Karpas-422 (cell line): ENCODE data around the gene FGD4. TPM values are rescaled to one million over a fixed set of nuclear protein-coding genes. Genes with fewer than 3 reads are reported as not detected.

Source experiments
- DNase-seq: peaks from one replicate; pipeline ENCODE4 v3.0.0-alpha.2; 2015
- H2AFZ ChIP-seq: fragments of 200-600 bp; sonication (generic); 2 replicates; pipeline ENCODE4 v1.6.1; 2014; ENCODE audit warnings: antibody characterized with exemption, low read length, mixed read lengths
- H3K27ac ChIP-seq: fragments of 200-600 bp; sonication (generic); 2 replicates; pipeline ENCODE4 v1.5.1; 2014; ENCODE audit warnings: mild to moderate bottlenecking, low read length, moderate library complexity
- H3K27me3 ChIP-seq: fragments of 200-600 bp; sonication (generic); 2 replicates; pipeline ENCODE4 v1.6.1; 2014; ENCODE audit warnings: low read length, mixed read lengths
- H3K36me3 ChIP-seq: fragments of 200-600 bp; sonication (generic); 2 replicates; pipeline ENCODE4 v1.6.1; 2014; ENCODE audit warnings: low read length, mixed read lengths; ENCODE audit not compliant: insufficient read depth
- H3K4me1 ChIP-seq: fragments of 200-600 bp; sonication (generic); 2 replicates; pipeline ENCODE4 v1.6.1; 2014; ENCODE audit warnings: mild to moderate bottlenecking, low read length, mixed read lengths
- H3K4me2 ChIP-seq: fragments of 200-600 bp; sonication (generic); 2 replicates; pipeline ENCODE4 v1.6.1; 2014; ENCODE audit warnings: low read length, low read depth, mild to moderate bottlenecking; ENCODE audit not compliant: poor library complexity, severe bottlenecking
- H3K4me3 ChIP-seq: fragments of 200-600 bp; sonication (generic); 2 replicates; pipeline ENCODE4 v1.5.1; 2014; ENCODE audit warnings: mild to moderate bottlenecking, antibody characterized with exemption, low read length, mixed read lengths
- H3K79me2 ChIP-seq: fragments of 200-600 bp; sonication (generic); 2 replicates; pipeline ENCODE4 v1.6.1; 2014; ENCODE audit warnings: mild to moderate bottlenecking, low read length, mixed read lengths
- H3K9ac ChIP-seq: fragments of 200-600 bp; sonication (generic); 2 replicates; pipeline ENCODE4 v1.6.0; 2014; ENCODE audit warnings: low read length
- H3K9me2 ChIP-seq: fragments of 200-600 bp; sonication (generic), shearing (Covaris generic); replicated peaks from 2 replicates; pipeline ENCODE4 v1.6.0; 2014; ENCODE audit warnings: mild to moderate bottlenecking, low read length, moderate library complexity; ENCODE audit not compliant: insufficient read depth
- H3K9me3 ChIP-seq: fragments of 300-700, 200-600 bp; sonication (generic); 2 replicates; pipeline ENCODE4 v1.6.1; 2014; ENCODE audit warnings: low read length, mixed read lengths
- H4K20me1 ChIP-seq: fragments of 200-600 bp; sonication (generic); 2 replicates; pipeline ENCODE4 v1.6.1; 2014; ENCODE audit warnings: mild to moderate bottlenecking, antibody characterized with exemption, low read length, low read depth; ENCODE audit not compliant: insufficient read depth
- total RNA-seq: library from RNA; depleted of rRNA; stranded (reverse); fragments of >200 nt; shearing (Covaris generic); gene quantifications from 2 replicates; pipeline ENCODE4 v1.2.3, GENCODE V29; 2014; ENCODE audit warnings: low replicate concordance

The FGD4 gene
- total RNA-seq, 1 experiment from 2014 or later = 0.11 TPM

GRCh38 chr12:32577328-32577727 is 178.0 kb downstream of the FGD4 start:
- no peak overlapping the region for H2AFZ ChIP-seq
- H3K4me2 ChIP-seq = no peak overlapping the region
- no peaks in the 10 kb centered on the region for H4K20me1 ChIP-seq
- no peak for DNase-seq
- H3K79me2 ChIP-seq = no peaks in the 10 kb centered on the region
- H3K4me3 ChIP-seq = no peak overlapping the region
- H3K27me3 ChIP-seq = no peaks in the 10 kb centered on the region
- H3K4me1 ChIP-seq = no peaks in the 10 kb centered on the region
- H3K36me3 ChIP-seq = no peaks in the 10 kb centered on the region
- no peaks in the 10 kb centered on the region for H3K9me2 ChIP-seq
- H3K27ac ChIP-seq = no peak overlapping the region
- no peak overlapping the region for H3K9ac ChIP-seq
- H3K9me3 ChIP-seq = no peaks in the 10 kb centered on the region

DNA sequence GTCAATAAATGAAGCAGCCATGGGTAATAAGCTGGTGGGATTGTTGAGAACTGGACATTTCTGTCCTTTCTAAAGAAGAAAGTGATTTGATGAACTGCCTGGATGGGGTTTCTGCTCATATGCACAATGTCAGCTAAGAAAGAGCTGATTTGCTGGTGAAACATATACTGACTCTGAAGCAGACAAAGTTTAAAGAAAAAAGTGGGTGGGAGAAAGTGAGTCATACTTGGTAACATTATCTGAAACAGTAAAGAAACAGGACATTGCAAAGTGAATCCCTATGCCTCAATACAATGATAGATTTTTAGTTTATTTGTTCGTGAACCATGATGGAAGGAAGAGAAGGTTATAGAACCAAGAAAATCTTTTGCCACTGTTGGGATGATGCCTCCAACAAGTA is 184.2 kb downstream of the FGD4 start:
- Histone ChIP-seq H3K36me3 (no peaks in the 10 kb centered on the region), H3K27ac (no peak overlapping the region), H3K4me2 (no peak overlapping the region), H3K4me3 (no peak overlapping the region), H3K27me3 (no peaks in the 10 kb centered on the region), H4K20me1 (no peaks in the 10 kb centered on the region), H3K79me2 (no peaks in the 10 kb centered on the region), H2AFZ (no peak overlapping the region), H3K9ac (no peak overlapping the region), H3K9me3 (no peaks in the 10 kb centered on the region), H3K9me2 (no peaks in the 10 kb centered on the region), H3K4me1 (no peaks in the 10 kb centered on the region)
- DNase-seq = no peak

DNA sequence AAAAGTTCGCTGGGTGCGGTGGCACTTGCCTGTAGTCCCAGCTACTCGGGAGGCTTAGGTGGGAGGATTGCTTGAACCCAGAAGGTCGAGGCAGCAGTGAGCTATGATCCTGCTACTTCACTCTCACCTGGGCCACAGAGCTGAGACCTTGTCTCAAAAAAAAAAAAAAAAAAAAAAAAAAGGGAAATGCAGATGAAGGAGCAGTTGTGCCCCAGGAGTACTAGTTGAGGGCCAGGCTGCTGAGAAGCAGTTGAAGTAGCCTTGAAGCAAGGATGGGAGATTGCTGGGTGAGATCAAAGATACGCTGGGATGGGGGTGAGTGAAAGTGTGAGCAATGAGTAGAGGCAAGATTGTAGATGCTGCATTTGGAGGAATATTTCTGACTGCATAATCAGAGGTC is 186.3 kb downstream of the FGD4 start:
- Histone ChIP-seq H3K27ac (no peak overlapping the region), H3K9me3 (no peaks in the 10 kb centered on the region), H3K9ac (no peak overlapping the region), H2AFZ (no peak overlapping the region), H3K4me1 (no peaks in the 10 kb centered on the region), H3K27me3 (no peaks in the 10 kb centered on the region), H3K79me2 (no peaks in the 10 kb centered on the region), H4K20me1 (no peaks in the 10 kb centered on the region), H3K4me2 (no peak overlapping the region), H3K9me2 (no peaks in the 10 kb centered on the region), H3K4me3 (no peak overlapping the region), H3K36me3 (no peaks in the 10 kb centered on the region)
- no peak for DNase-seq

- no peaks in the 10 kb centered on the region for H4K20me1 ChIP-seq
- H3K79me2 ChIP-seq = no peaks in the 10 kb centered on the region
- H2AFZ ChIP-seq = no peak overlapping the region
- no peak for DNase-seq
- H3K4me1 ChIP-seq = no peaks in the 10 kb centered on the region
- H3K36me3 ChIP-seq = no peaks in the 10 kb centered on the region
- H3K4me2 ChIP-seq = no peak overlapping the region
- no peak overlapping the region for H3K27ac ChIP-seq
- no peaks in the 10 kb centered on the region for H3K9me2 ChIP-seq
- no peaks in the 10 kb centered on the region for H3K27me3 ChIP-seq
- no peaks in the 10 kb centered on the region for H3K9me3 ChIP-seq
- no peak overlapping the region for H3K9ac ChIP-seq
- H3K4me3 ChIP-seq = no peak overlapping the region
Observed at GRCh38 chr12:32586390-32586789, 187.0 kb downstream of the FGD4 start.

- no peaks in the 10 kb centered on the region for H3K9me3 ChIP-seq
- H3K4me1 ChIP-seq = no peaks in the 10 kb centered on the region
- H2AFZ ChIP-seq = no peak overlapping the region
- no peak overlapping the region for H3K4me2 ChIP-seq
- no peaks in the 10 kb centered on the region for H4K20me1 ChIP-seq
- H3K9ac ChIP-seq = no peak overlapping the region
- H3K27ac ChIP-seq = no peak overlapping the region
- H3K79me2 ChIP-seq = no peaks in the 10 kb centered on the region
- DNase-seq = no peak
- H3K27me3 ChIP-seq = no peaks in the 10 kb centered on the region
- H3K4me3 ChIP-seq = no peak overlapping the region
- H3K9me2 ChIP-seq = no peaks in the 10 kb centered on the region
- H3K36me3 ChIP-seq = no peaks in the 10 kb centered on the region
Observed at GRCh38 chr12:32587581-32588495, 188.5 kb downstream of the FGD4 start.

DNA sequence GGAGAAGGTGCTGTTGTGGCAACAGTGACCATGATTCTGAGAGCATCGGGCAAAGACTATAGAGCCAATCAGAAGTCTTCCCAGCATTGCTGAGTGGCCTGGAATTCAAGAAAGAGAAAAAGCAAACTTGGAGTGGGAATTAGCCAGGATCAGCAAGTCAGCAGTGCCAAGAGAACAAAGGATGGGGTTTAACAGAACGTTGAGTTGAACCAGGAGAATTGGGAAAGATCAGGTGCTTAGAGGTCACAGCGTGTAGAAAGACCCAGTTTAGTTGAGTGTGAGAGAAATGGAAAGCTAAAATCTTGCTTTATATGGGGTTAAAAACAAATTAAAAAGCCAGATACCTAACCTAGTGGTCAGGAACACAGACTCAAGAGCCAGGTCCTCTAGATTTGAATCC is 189.2 kb downstream of the FGD4 start:
- H3K27ac ChIP-seq = no peak overlapping the region
- no peaks in the 10 kb centered on the region for H4K20me1 ChIP-seq
- H3K9ac ChIP-seq = no peak overlapping the region
- no peaks in the 10 kb centered on the region for H3K36me3 ChIP-seq
- H3K9me2 ChIP-seq = no peaks in the 10 kb centered on the region
- no peaks in the 10 kb centered on the region for H3K27me3 ChIP-seq
- H3K4me3 ChIP-seq = no peak overlapping the region
- no peaks in the 10 kb centered on the region for H3K79me2 ChIP-seq
- H2AFZ ChIP-seq = no peak overlapping the region
- no peak overlapping the region for H3K4me2 ChIP-seq
- no peaks in the 10 kb centered on the region for H3K4me1 ChIP-seq
- H3K9me3 ChIP-seq = no peaks in the 10 kb centered on the region
- no peak for DNase-seq

- H3K27me3 ChIP-seq = no peaks in the 10 kb centered on the region
- no peaks in the 10 kb centered on the region for H3K36me3 ChIP-seq
- H2AFZ ChIP-seq = no peak overlapping the region
- no peaks in the 10 kb centered on the region for H4K20me1 ChIP-seq
- H3K4me1 ChIP-seq = no peaks in the 10 kb centered on the region
- H3K9me3 ChIP-seq = no peaks in the 10 kb centered on the region
- no peaks in the 10 kb centered on the region for H3K9me2 ChIP-seq
- no peak for DNase-seq
- no peak overlapping the region for H3K4me3 ChIP-seq
- H3K4me2 ChIP-seq = no peak overlapping the region
- H3K9ac ChIP-seq = no peak overlapping the region
- H3K79me2 ChIP-seq = no peaks in the 10 kb centered on the region
- no peak overlapping the region for H3K27ac ChIP-seq
Observed at GRCh38 chr12:32589165-32589865, 190.0 kb downstream of the FGD4 start.

DNA sequence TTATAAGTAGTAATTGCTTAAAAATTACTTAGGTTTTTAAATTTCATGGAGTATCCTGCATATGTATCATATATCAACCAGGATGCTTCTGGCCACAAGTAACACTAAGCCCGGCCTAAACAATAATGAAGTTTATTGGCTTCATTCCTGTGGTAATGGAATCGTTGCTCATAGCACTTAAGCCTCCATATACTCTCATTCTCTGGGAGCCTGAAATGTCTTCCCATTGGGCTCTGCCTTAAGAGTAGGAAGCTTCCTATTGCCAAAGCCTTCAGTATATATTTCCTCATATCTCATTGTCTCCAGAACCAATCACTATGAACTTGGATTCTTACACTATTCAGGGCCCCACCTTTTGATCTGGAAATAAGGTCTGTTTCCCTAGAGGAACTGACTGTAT is 195.9 kb downstream of the FGD4 start:
- Histone ChIP-seq H3K36me3 (no peaks in the 10 kb centered on the region), H3K9ac (no peak overlapping the region), H3K9me3 (no peaks in the 10 kb centered on the region)

More for the DNA sequence above, 195.9 kb downstream of the FGD4 start:
- H2AFZ ChIP-seq = no peak overlapping the region
- H3K79me2 ChIP-seq = no peaks in the 10 kb centered on the region
- H3K9me2 ChIP-seq = no peaks in the 10 kb centered on the region
- H4K20me1 ChIP-seq = no peaks in the 10 kb centered on the region
- no peak for DNase-seq
- no peak overlapping the region for H3K27ac ChIP-seq
- no peaks in the 10 kb centered on the region for H3K27me3 ChIP-seq
- H3K4me3 ChIP-seq = no peak overlapping the region
- no peaks in the 10 kb centered on the region for H3K4me1 ChIP-seq
- no peak overlapping the region for H3K4me2 ChIP-seq
